CD4-positive, alpha-beta T cell treated with Interleukin-17A for 1 hour (primary cell): ENCODE results near the gene IFT80.
A peak's percentile ranks its signal among the peaks of the same experiment; 100 is the strongest.
"Not testable (repeated sequence)": the region's sequence is repeated elsewhere in the genome, so short reads cannot be mapped to it uniquely, and the experiment has no call there.

ENCODE experiments used
- DNase-seq: peaks from one replicate; pipeline ENCODE4 v3.0.0-alpha.2; 2020

Gene IFT80

DNA sequence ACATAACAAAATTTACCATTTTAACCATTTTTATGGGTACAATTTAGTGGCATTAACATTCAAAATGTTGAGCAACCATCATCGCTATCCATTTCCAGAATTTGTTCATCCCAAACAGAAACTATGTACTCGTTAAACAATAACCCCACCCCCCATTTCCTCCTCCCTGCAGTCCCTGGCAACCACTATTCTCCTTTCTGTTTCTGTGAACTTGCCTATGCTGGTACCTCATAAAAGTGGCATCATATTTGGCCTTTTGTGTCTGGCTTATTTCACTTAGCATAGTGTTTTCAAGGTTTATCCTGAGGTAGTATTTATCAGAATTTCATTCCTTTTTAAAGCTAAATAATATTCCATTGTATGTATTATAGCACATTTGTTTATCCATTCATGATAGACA, 141.4 kb downstream of the IFT80 start:
- DNase-seq = no peak

GRCh38 chr3:160253298-160253697, 145.7 kb downstream of the IFT80 start:
- no peak for DNase-seq

GRCh38 chr3:160247766-160248165, 151.3 kb downstream of the IFT80 start:
- no peak for DNase-seq

DNA sequence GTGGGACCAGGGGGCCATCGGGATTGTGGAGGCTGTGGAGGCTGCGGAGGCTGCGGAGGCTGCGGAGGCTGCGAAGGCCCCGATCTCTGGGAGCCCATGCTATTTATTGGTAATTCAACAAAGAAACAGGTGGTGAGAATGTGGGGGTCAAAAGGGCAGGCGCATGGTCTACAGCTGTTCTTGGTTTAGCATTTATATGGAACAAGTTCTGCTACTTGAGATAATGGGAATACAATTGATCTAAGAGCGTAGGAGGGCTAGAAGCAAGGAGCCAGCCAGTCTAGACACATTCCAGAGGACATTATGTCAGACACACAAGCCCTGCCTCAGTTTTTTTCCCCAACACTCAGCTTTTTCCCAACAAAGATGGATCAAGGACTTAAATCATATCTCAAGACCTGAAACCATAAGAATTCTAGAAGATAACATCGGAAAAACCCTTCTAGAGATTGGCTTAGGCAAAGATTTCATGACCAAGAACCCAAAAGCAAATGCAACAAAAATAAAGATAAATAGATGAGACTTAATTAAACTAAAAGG, 153.7 kb downstream of the IFT80 start:
- DNase-seq = no peak

GRCh38 chr3:160240719-160241118, 158.3 kb downstream of the IFT80 start:
- not testable (repeated sequence) for DNase-seq

DNA sequence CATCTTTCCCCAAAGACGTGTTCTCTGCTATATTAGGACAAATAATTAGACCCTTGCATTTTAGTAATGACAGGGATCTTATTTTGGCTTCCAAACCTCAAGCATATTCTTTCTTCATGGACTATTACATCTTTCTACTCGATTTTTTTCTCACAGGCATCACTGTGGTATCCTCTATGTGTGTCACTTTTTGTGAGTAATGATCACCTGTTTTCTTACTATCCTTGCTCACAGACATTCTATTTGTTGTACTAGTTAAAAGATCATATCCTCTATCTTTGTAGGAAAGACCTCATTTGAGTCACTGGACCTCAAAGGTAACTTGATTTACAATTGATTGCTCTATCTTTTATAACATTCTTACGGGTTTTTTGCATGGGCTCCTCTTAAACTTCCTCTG, 167.0 kb downstream of the IFT80 start:
- DNase-seq = no peak

GRCh38 chr3:160227419-160227818, 171.6 kb downstream of the IFT80 start:
- no peak for DNase-seq

DNA sequence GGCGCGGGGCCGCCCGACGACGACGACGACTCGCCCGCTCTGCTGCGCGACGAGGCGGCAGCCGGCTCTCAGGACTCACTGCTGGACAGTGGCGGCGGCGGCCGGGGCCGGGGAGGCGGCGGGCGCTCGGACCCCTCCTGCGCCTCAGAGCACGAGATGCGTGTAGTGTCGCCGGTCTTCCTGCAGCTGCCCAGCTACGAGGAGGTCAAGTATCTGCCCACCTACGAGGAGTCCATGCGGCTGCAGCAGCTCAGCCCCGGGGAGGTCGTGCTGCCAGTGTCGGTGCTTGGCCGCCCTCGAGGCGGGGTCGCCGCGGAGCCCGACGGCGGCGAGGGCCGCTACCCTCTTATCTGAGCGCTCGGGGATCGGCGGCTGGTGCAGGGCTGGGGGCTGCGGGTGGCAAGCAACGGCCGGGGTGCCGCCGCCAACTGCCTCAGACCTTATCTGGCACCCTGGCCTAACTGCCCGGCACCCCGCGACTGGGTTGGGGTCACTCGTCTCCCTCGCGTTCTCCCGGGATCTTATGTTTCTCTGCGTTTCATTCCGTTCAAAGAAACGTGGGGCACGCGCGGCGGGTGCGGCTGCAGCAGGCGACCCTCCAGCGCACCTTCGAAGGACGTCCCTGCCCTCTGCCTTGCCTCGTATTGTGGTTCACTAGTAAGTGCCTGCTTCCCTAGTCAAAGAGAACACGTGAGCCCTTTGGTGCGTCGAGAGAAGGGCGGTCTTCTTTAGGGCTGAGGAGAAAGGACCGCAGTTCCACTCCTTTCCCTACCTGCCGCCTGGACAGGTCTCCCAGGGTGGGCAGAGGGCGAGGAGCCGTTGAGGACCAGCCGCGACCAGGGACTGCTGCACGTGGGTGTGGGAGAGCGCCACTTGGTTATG, 172.8 kb downstream of the IFT80 start:
- DNase-seq = no peak

DNA sequence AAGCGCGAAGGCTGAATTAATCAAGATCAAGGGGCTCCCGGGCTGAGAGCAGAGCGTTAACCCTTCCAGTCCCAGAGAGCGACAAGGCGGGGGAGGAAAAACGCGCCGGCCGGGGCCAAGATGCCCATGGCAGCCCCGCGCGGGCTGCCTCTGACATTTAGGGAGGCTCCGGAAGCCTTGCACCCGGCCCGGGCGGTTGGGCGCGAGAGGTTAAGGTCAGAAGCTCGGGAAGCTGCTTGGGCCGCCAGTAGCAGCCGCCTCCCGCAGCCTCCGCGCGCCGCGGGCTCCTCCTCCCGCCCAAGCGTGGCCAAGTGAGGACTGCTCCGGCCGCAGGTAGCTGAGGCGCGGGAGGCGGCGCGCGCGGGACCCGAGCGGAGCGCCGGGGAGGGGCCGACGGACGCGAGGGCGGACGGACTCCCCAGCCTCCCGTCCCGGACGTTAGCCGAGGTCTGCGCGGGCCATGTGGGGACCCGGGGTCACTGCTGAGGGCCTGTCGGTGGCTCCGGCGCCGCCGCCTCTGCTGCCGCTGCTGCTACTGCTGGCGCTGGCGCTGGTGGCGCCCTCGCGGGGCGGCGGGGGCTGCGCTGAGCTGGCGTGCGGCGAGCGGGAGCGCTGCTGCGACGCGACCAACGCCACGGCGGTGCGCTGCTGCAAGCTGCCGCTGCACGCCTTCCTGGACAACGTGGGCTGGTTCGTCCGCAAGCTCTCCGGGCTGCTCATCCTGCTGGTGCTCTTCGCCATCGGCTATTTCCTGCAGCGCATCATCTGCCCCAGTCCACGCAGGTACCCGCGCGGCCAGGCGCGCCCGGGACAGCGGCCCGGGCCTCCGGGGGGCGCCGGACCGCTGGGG, 173.6 kb downstream of the IFT80 start, which contains the start of gene C3orf80:
Gene C3orf80 (plus strand): TSS at position 247 of the 850 bp plus-strand sequence. CDS start 214 bp downstream, at position 461.
- peak; percentile 24 for DNase-seq

- no peak for DNase-seq
These were observed 174.2 kb downstream of the IFT80 start for GRCh38 chr3:160224811-160225175.

GRCh38 chr3:160224256-160224655, 174.8 kb downstream of the IFT80 start:
- DNase-seq = no peak

DNA sequence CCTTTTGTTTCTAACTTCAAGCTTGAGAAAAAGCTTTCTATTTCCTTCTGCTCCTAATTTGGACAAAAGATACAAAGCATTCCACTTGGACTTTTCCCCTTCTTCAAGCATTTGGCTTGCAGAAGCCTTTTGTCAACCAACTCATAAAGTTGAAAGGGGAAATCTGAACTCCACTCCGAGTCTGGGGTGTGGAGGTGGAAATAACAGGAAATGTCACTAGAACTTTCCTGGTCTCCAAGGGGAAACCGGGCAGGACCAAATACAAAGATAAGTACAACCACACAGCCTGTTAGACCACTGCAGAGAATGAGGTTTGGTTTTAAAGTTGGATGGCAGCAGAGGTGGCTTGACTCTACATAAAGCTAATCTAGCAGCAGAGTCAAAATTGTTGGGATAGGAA, 178.0 kb downstream of the IFT80 start:
- no peak for DNase-seq

DNA sequence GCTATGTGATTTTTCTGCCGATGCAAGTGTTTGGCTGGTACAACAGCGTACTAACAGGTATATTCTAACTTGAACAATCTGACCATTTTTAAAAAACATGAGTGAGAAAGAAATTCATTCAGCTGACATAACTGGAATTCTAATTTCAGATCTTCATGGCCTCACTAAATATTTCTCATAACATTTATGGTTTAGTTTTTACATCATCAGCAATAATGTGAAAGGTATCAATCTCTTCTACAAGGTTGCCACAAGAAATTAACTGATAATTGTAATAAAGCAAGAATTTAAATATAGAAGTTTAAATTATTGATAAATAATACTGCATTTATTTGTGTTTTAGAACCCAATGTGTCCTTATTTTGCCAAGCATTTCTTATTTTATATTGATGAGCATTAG, 179.0 kb downstream of the IFT80 start:
- no peak for DNase-seq

GRCh38 chr3:160218136-160218535, 180.9 kb downstream of the IFT80 start:
- DNase-seq = no peak

DNA sequence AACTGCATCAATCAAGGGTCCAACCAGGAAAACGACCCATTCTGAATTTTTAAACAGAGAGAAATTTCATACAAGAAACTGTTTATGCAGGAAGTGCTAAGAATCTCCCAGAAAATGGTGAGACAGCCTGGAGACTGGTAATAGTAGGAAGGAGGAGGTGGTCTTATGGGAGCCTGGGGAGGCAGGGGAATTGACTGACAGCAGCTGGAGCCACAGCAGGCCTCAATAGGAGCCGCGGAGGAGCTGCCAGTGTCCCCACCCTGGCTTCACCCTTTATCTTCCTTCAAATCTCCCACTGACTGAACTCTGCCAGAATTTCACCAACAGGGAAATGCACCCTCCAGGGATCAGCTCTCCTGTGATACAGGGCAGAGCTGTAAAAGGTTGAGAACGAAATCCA, 181.3 kb downstream of the IFT80 start:
- no peak for DNase-seq

DNA sequence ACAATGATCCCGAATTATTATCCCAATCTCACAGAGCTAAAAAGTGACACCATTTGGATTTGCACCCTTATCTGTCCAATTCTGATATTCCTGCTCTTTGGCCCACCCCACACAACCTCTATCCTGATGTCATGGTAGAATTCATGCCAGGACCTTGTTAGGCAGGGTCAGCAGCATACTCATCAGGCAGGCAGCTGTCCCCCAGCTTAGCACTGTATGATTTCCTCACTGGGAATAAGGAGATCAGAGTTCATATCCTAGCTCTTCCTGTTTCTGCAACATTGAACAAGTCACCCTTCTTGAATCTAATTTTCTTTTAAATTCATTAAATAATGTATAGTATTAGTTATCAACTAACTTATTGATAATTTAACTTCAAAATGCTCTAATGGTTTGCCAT, 185.8 kb downstream of the IFT80 start:
- no peak for DNase-seq

DNA sequence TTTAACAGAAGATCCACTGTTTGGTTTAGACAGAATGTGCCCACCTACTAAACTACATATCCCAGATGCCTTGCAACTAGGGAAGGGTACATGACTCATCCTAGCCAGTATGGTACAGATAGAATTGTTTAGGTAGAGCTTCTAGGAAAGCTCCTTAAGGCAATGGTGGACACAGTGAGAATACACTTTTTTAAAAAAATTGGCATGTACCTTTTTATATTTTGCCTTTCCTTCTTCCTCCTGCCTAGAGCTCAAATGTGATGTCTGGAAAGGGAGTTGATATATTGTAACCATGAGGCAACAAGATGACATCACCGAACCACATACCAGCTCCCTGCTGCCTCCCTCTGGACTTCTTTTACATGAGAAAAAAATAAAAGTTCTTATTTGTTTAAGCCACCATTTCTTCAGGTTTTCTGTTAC, 188.2 kb downstream of the IFT80 start:
- no peak for DNase-seq

DNA sequence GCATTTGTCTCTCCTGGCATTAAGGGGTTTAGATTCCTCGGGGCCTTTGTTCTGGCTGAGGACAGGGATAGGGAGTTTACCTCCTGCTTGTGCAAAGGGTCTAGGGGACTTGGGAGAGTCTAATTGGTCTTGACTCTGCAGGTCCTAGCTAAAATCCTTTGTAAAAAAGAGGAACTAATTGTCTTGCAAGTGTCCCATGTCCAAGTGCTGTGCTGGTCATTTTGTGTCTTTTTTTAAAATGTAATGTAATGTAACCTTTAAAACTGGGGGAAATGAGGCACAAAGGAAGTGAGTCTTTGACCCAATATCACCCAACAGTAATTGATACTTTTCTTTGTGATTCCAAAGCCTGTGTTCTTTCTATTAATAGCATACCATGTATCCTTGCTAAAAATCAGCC, 188.7 kb downstream of the IFT80 start:
- no peak for DNase-seq
